Nephron (organoid): ENCODE data around the gene CSAD.
"Not testable (repeated sequence)": the region's sequence is repeated elsewhere in the genome, so short reads cannot be mapped to it uniquely, and the experiment has no call there.

Source experiments
- H3K27ac Mint-ChIP-seq, 3 experiments: 2 replicates each; pipeline ENCODE4 v1.8.0; 2020; ENCODE audit warnings: mixed read lengths in 3 of 3, mild to moderate bottlenecking in 2 of 3, moderate library complexity in 1 of 3
- H3K27me3 Mint-ChIP-seq: 2 replicates; pipeline ENCODE4 v1.8.0; 2021; ENCODE audit warnings: low read depth, mild to moderate bottlenecking, moderate library complexity, mixed read lengths
- H3K36me3 Mint-ChIP-seq: 2 replicates; pipeline ENCODE4 v1.8.0; 2020; ENCODE audit warnings: low read depth, mixed read lengths
- H3K4me1 Mint-ChIP-seq: 2 replicates; pipeline ENCODE4 v1.8.0; 2020; ENCODE audit warnings: mixed read lengths
- H3K4me3 Mint-ChIP-seq, 3 experiments: 2 replicates each; pipeline ENCODE4 v1.8.0; 2020; ENCODE audit warnings: mild to moderate bottlenecking in 3 of 3, mixed read lengths in 3 of 3, moderate library complexity in 2 of 3
- H3K9me3 Mint-ChIP-seq: 2 replicates; pipeline ENCODE4 v1.8.0; 2020; ENCODE audit warnings: mixed read lengths
- CTCF ChIP-seq, 3 experiments: fragments of 200-600 bp; sonication (generic); IDR thresholded peaks; one replicate each; pipeline ENCODE4 v1.5.0; 2021; ENCODE audit warnings: antibody characterized with exemption in 3 of 3; ENCODE audit not compliant: unreplicated experiment in 3 of 3

The CSAD gene

GRCh38 chr12:53210843-53211242 is 30.1 kb upstream of the CSAD start:
- H3K4me3 Mint-ChIP-seq: no peak overlapping the region
- no peaks in the 10 kb centered on the region for H3K27me3 Mint-ChIP-seq
- TF ChIP-seq CTCF (IDR thresholded peaks at IDR 0.05; ENCODE audit: unreplicated experiment in 3 of 3): no peak
- no peak overlapping the region for H3K27ac Mint-ChIP-seq
- peaks cover 27% of the 10 kb centered on the region for H3K36me3 Mint-ChIP-seq
- H3K9me3 Mint-ChIP-seq: no peaks in the 10 kb centered on the region
- H3K4me1 Mint-ChIP-seq: peaks cover 7% of the 10 kb centered on the region

GRCh38 chr12:53208877-53209463 is 28.2 kb upstream of the CSAD start:
- Mint-ChIP-seq H3K27me3 (no peaks in the 10 kb centered on the region), H3K9me3 (no peaks in the 10 kb centered on the region), H3K4me3 (no peak overlapping the region), H3K36me3 (peaks cover 17% of the 10 kb centered on the region), H3K4me1 (peaks cover 7% of the 10 kb centered on the region), H3K27ac (no peak overlapping the region)
- no peak for TF ChIP-seq CTCF (IDR thresholded peaks at IDR 0.05; ENCODE audit: unreplicated experiment in 3 of 3)

- TF ChIP-seq CTCF (IDR thresholded peaks at IDR 0.05; ENCODE audit: unreplicated experiment in 3 of 3): no peak
- H3K4me1 Mint-ChIP-seq: peaks cover 7% of the 10 kb centered on the region
- H3K4me3 Mint-ChIP-seq: no peak overlapping the region
- H3K9me3 Mint-ChIP-seq: no peaks in the 10 kb centered on the region
- H3K27me3 Mint-ChIP-seq: no peaks in the 10 kb centered on the region
- peaks cover 17% of the 10 kb centered on the region for H3K36me3 Mint-ChIP-seq
- H3K27ac Mint-ChIP-seq: no peak overlapping the region
Measured at GRCh38 chr12:53208435-53208834, 27.7 kb upstream of the CSAD start.

- peaks cover 8% of the 10 kb centered on the region for H3K36me3 Mint-ChIP-seq
- H3K4me3 Mint-ChIP-seq: no peak within 1 kb of the TSS
- peak within 1 kb of the TSS in 1 of 3 experiments; percentile 16 for H3K27ac Mint-ChIP-seq
- TF ChIP-seq CTCF (IDR thresholded peaks at IDR 0.05; ENCODE audit: unreplicated experiment in 3 of 3): no peak
- H3K4me1 Mint-ChIP-seq: peaks cover 7% of the 10 kb centered on the region
- H3K27me3 Mint-ChIP-seq: no peaks in the 10 kb centered on the region
- H3K9me3 Mint-ChIP-seq: no peaks in the 10 kb centered on the region
Measured at GRCh38 chr12:53207042-53207441, 26.3 kb upstream of the CSAD start, which contains the start of gene ITGB7. TSS of gene ITGB7 (minus strand) at chr12:53207251. CDS start at chr12:53200443, 6,808 bp downstream.

- Mint-ChIP-seq H3K4me3 (no peak overlapping the region), H3K27me3 (no peaks in the 10 kb centered on the region), H3K27ac (peak overlapping the region in 1 of 3 experiments; percentile 16), H3K36me3 (peaks cover 3% of the 10 kb centered on the region), H3K9me3 (no peaks in the 10 kb centered on the region), H3K4me1 (peaks cover 7% of the 10 kb centered on the region)
- no peak for TF ChIP-seq CTCF (IDR thresholded peaks at IDR 0.05; ENCODE audit: unreplicated experiment in 3 of 3)
Measured at GRCh38 chr12:53205747-53206419, 25.2 kb upstream of the CSAD start.

GRCh38 chr12:53204351-53204750 is 23.6 kb upstream of the CSAD start:
- no peak for TF ChIP-seq CTCF (IDR thresholded peaks at IDR 0.05; ENCODE audit: unreplicated experiment in 3 of 3)

GRCh38 chr12:53202316-53202715 is 21.6 kb upstream of the CSAD start:
- peaks cover 26% of the 10 kb centered on the region for H3K27me3 Mint-ChIP-seq
- not testable (repeated sequence) for H3K9me3 Mint-ChIP-seq, H3K4me3 Mint-ChIP-seq, H3K27ac Mint-ChIP-seq, H3K4me1 Mint-ChIP-seq, H3K36me3 Mint-ChIP-seq

More at GRCh38 chr12:53204351-53204750, 23.6 kb upstream of the CSAD start:
- Mint-ChIP-seq H3K4me3 (no peak overlapping the region), H3K36me3 (peaks cover 3% of the 10 kb centered on the region), H3K9me3 (no peaks in the 10 kb centered on the region), H3K4me1 (peaks cover 7% of the 10 kb centered on the region), H3K27me3 (peaks cover 9% of the 10 kb centered on the region), H3K27ac (no peak overlapping the region)
